Transverse colon (tissue), 3 donors: ENCODE data around the gene GOLIM4.

Experiments used
- CTCF ChIP-seq, 5 experiments: fragments of 200-600 bp in 3 of 5; fragments of 450-650 bp in 2 of 5; sonication (generic) in 3 of 5; IDR thresholded peaks; 1 replicate in 2 of 5; 2 replicates in 3 of 5; pipeline ENCODE4 v1.5.1; 2016 to 2017; ENCODE audit warnings: antibody characterized with exemption in 5 of 5, inconsistent platforms in 3 of 5, mild to moderate bottlenecking in 2 of 5, moderate library complexity in 1 of 5
- EP300 ChIP-seq: sonication (generic); formaldehyde crosslinking; IDR thresholded peaks from one replicate; pipeline ENCODE4 v1.6.1; 2017; ENCODE audit warnings: antibody characterized with exemption, low read depth

- no peak for TF ChIP-seq EP300
- TF ChIP-seq CTCF (IDR thresholded peaks at IDR 0.05), result no peak
Measured at GRCh38 chr3:168053115-168053514, 42.6 kb downstream of the GOLIM4 start.
